ENCODE measurements around the gene CSF2RB. TPM values are rescaled to one million over a fixed set of nuclear protein-coding genes. Genes with fewer than 3 reads are reported as not detected.

The CSF2RB gene
- total RNA-seq, 1 donor from 2014 or later: under 0.01 TPM

GRCh38 chr22:36899498-36899897 is 13.9 kb upstream of the CSF2RB start:
- no peak overlapping the region for H3K4me3 ChIP-seq (ENCODE audit: low read depth, low read length)
- DNase-seq (ENCODE audit: low read depth): no peak
- TF ChIP-seq CTCF (conservative IDR thresholded peaks at IDR 0.05; ENCODE audit: low read depth, low read length): no peak

- DNase-seq (ENCODE audit: low read depth): no peak
- TF ChIP-seq CTCF (conservative IDR thresholded peaks at IDR 0.05; ENCODE audit: low read depth, low read length): no peak
- no peak overlapping the region for H3K4me3 ChIP-seq (ENCODE audit: low read depth, low read length)
These were observed 13.2 kb upstream of the CSF2RB start for GRCh38 chr22:36900225-36900624.

- H3K4me3 ChIP-seq (ENCODE audit: low read depth, low read length): no peak overlapping the region
- no peak for DNase-seq (ENCODE audit: low read depth)
- TF ChIP-seq CTCF (conservative IDR thresholded peaks at IDR 0.05; ENCODE audit: low read depth, low read length): no peak
These were observed 12.5 kb upstream of the CSF2RB start for GRCh38 chr22:36900880-36901279.

GRCh38 chr22:36901411-36902142 is 11.9 kb upstream of the CSF2RB start:
- no peak for TF ChIP-seq CTCF (conservative IDR thresholded peaks at IDR 0.05; ENCODE audit: low read depth, low read length)

GRCh38 chr22:36902143-36902926 is 11.1 kb upstream of the CSF2RB start:
- no peak for TF ChIP-seq CTCF (conservative IDR thresholded peaks at IDR 0.05; ENCODE audit: low read depth, low read length)
- no peak overlapping the region for H3K4me3 ChIP-seq (ENCODE audit: low read depth, low read length)
- no peak for DNase-seq (ENCODE audit: low read depth)

More at GRCh38 chr22:36901411-36902142, 11.9 kb upstream of the CSF2RB start:
- H3K4me3 ChIP-seq (ENCODE audit: low read depth, low read length): no peak overlapping the region
- no peak for DNase-seq (ENCODE audit: low read depth)

GRCh38 chr22:36904260-36904880 is 9.1 kb upstream of the CSF2RB start:
- no peak overlapping the region for H3K4me3 ChIP-seq (ENCODE audit: low read depth, low read length)
- no peak for DNase-seq (ENCODE audit: low read depth)
- TF ChIP-seq CTCF (conservative IDR thresholded peaks at IDR 0.05; ENCODE audit: low read depth, low read length): no peak
